ENCODE measurements around the gene ACADS. TPM values are rescaled to one million over a fixed set of nuclear protein-coding genes. Genes with fewer than 3 reads are reported as not detected.

Gene ACADS
- polyA plus RNA-seq, 2 of the 4 experiments (the other 2 are of a cell fraction) = 7.9 to 9.3 TPM

- ChIA-PET POLR2A (no interaction called here), CTCF (interaction anchor here (0.7 to 19.0 kb wide), 4 partner anchors 17 to 320 kb away, joined by 3 to 137 read pairs (median 4); no protein-coding TSS in a partner anchor)
- TF ChIP-seq RCOR1 (IDR thresholded peaks at IDR 0.05; ENCODE audit: low read depth, low read length) (no peak), ELK1 (IDR thresholded peaks at IDR 0.05; ENCODE audit: low read depth, low read length) (no peak), BHLHE40 (IDR thresholded peaks at IDR 0.05; ENCODE audit: low read depth, low read length) (no peak), EHF (CRISPR knock-in tag; IDR thresholded peaks at IDR 0.05) (no peak), KDM1A (IDR thresholded peaks at IDR 0.05; ENCODE audit: low read depth) (no peak), RNF2 (IDR thresholded peaks at IDR 0.05; ENCODE audit: borderline replicate concordance, low read depth) (no peak), JUN (IDR thresholded peaks at IDR 0.05) (no peak), FOSL2 (IDR thresholded peaks at IDR 0.05) (no peak), FOSL2 (CRISPR knock-in tag; IDR thresholded peaks at IDR 0.05) (no peak)
- H3K27ac ChIP-seq = peak overlapping the region in 1 of 2 experiments; percentile 94; a peak in 4 of 6 replicates
- 88% methylated on average over 2 of the region's 2 CpGs for WGBS (ENCODE audit: missing lambda C conversion rate)
- H3K4me1 ChIP-seq = peaks cover 61% of the 10 kb centered on the region
- ATAC-seq (no peak), FAIRE-seq (no peak), DNase-seq (ENCODE audit: low read depth in 1 of 2, low spot score in 1 of 2) (no peak)
- H3K4me2 ChIP-seq = peak overlapping the region; percentile 86
- H3K4me3 ChIP-seq = no peak overlapping the region
- no peaks in the 10 kb centered on the region for H3K9me3 ChIP-seq
Observed at GRCh38 chr12:120690083-120690450, 35.6 kb upstream of the ACADS start.

- H3K4me3 ChIP-seq = no peak overlapping the region
- H3K27ac ChIP-seq = peak overlapping the region; percentile 53 to 94; a peak in 4 of 6 replicates
- 77% methylated on average over 3 of the region's 3 CpGs for WGBS (ENCODE audit: missing lambda C conversion rate)
- no peak for TF ChIP-seq TFCP2L1 (CRISPR knock-in tag; IDR thresholded peaks at IDR 0.05)
- TF ChIP-seq JUNB (IDR thresholded peaks at IDR 0.05) = no peak
- TF ChIP-seq EP300 (IDR thresholded peaks at IDR 0.05) = no peak
- no peak for TF ChIP-seq ATOH8 (CRISPR knock-in tag; IDR thresholded peaks at IDR 0.05; ENCODE audit: low read depth)
- no peak for TF ChIP-seq HEYL (CRISPR knock-in tag; IDR thresholded peaks at IDR 0.05)
- no peak for TF ChIP-seq CBX2 (IDR thresholded peaks at IDR 0.05; ENCODE audit: borderline replicate concordance, low read depth)
- TF ChIP-seq EHMT2 (IDR thresholded peaks at IDR 0.05; ENCODE audit: low read depth) = no peak
- no peak for TF ChIP-seq ZFP36 (IDR thresholded peaks at IDR 0.05; ENCODE audit: borderline replicate concordance, partially characterized antibody)
- TF ChIP-seq BHLHE40 (IDR thresholded peaks at IDR 0.05; ENCODE audit: low read depth, low read length) = no peak
- no peak for TF ChIP-seq CHD2 (IDR thresholded peaks at IDR 0.05; ENCODE audit: low read length, partially characterized antibody)
- no peak for ATAC-seq
- no peaks in the 10 kb centered on the region for H3K9me3 ChIP-seq
- DNase-seq (ENCODE audit: low read depth in 1 of 2, low spot score in 1 of 2) = no peak
- FAIRE-seq = no peak
- peaks cover 56% of the 10 kb centered on the region for H3K4me1 ChIP-seq
- H3K4me2 ChIP-seq = peak overlapping the region; percentile 86
- ChIA-PET CTCF (interaction anchor here (19.0 kb wide), 1 partner anchor 43 kb away, joined by 137 read pairs; no protein-coding TSS in a partner anchor), POLR2A (interaction anchor here (0.6 to 1.0 kb wide), 2 partner anchors 19 to 140 kb away, joined by 3 read pairs; partner anchors contain the start of gene UNC119B)
Observed at GRCh38 chr12:120690978-120691377, 34.6 kb upstream of the ACADS start.

GRCh38 chr12:120692524-120693033 is 33.0 kb upstream of the ACADS start:
- POLR2A ChIA-PET = interaction anchor here (0.8 kb wide), 1 partner anchor 279 kb away, joined by 3 read pairs; no protein-coding TSS in a partner anchor
- DNase-seq (ENCODE audit: low read depth in 1 of 2, low spot score in 1 of 2) (peak; percentile 87 to 89), ATAC-seq (peak; percentile 58 to 78), FAIRE-seq (no peak)
- H3K9me3 ChIP-seq = no peaks in the 10 kb centered on the region
- no peak overlapping the region; the same call in 2 of the 3 replicates for H3K4me3 ChIP-seq
- peaks cover 56% of the 10 kb centered on the region for H3K4me1 ChIP-seq
- H3K4me2 ChIP-seq = peak overlapping the region; percentile 86
- WGBS (ENCODE audit: missing lambda C conversion rate) = 6% methylated on average over 11 of the region's 11 CpGs
- peak overlapping the region; percentile 20 to 94; a peak in 5 of 6 replicates for H3K27ac ChIP-seq
- CTCF ChIA-PET = interaction anchor here (19.0 kb wide), 1 partner anchor 45 kb away, joined by 137 read pairs; no protein-coding TSS in a partner anchor
- no peak for TF ChIP-seq PHF8 (IDR thresholded peaks at IDR 0.05; ENCODE audit: borderline replicate concordance, low read depth)
- no peak for TF ChIP-seq CHD4 (IDR thresholded peaks at IDR 0.05; ENCODE audit: borderline replicate concordance)
- peak in 1 of 2 experiments; percentile 29; a peak in 1 of 4 replicates for TF ChIP-seq CEBPB (IDR thresholded peaks at IDR 0.05)
- no peak for TF ChIP-seq SREBF2 (IDR thresholded peaks at IDR 0.05)
- TF ChIP-seq KDM1A (IDR thresholded peaks at IDR 0.05; ENCODE audit: low read depth) = no peak
- peak; percentile 93 for TF ChIP-seq GATA3 (IDR thresholded peaks at IDR 0.05; ENCODE audit: borderline replicate concordance)
- no peak for TF ChIP-seq KDM5A (IDR thresholded peaks at IDR 0.05)
- no peak for TF ChIP-seq EHMT2 (IDR thresholded peaks at IDR 0.05; ENCODE audit: low read depth)
- TF ChIP-seq RCOR1 (IDR thresholded peaks at IDR 0.05; ENCODE audit: low read depth, low read length) = no peak
- TF ChIP-seq ZC3H11A (IDR thresholded peaks at IDR 0.05) = no peak
- 0 out of 2 replicates have a peak, but pooled peaks have one; percentile 43 for TF ChIP-seq E2F6 (IDR thresholded peaks at IDR 0.05; ENCODE audit: borderline replicate concordance, low read depth)
- no peak for TF ChIP-seq CHD2 (IDR thresholded peaks at IDR 0.05; ENCODE audit: low read length, partially characterized antibody)
- TF ChIP-seq HES2 (IDR thresholded peaks at IDR 0.05) = no peak
- TF ChIP-seq USF2 (IDR thresholded peaks at IDR 0.05) = no peak
- TF ChIP-seq ESRRA (IDR thresholded peaks at IDR 0.05; ENCODE audit: borderline replicate concordance, low read length) = no peak
- no peak for TF ChIP-seq RNF2 (IDR thresholded peaks at IDR 0.05; ENCODE audit: borderline replicate concordance, low read depth)
- no peak for TF ChIP-seq ATOH8 (CRISPR knock-in tag; IDR thresholded peaks at IDR 0.05; ENCODE audit: low read depth)

All from A549 (cell line).